Smooth muscle cell (in vitro differentiated cells): ENCODE data around the gene LCE3C. TPM values are rescaled to one million over a fixed set of nuclear protein-coding genes. Genes with fewer than 3 reads are reported as not detected.

Experiments
- DNase-seq: peaks from one replicate; lab custom pipeline; 2025; ENCODE audit not compliant: unreplicated experiment; lab: John Stamatoyannopoulos, UW
- H2AFZ ChIP-seq: fragments of 200-600 bp; sonication (generic); 2 replicates; pipeline ENCODE4 v1.6.0; 2016; ENCODE audit warnings: antibody characterized with exemption, low read depth, mild to moderate bottlenecking
- H3F3A ChIP-seq: fragments of 200-600 bp; sonication (generic); 2 replicates; pipeline ENCODE4 v1.6.0; 2017; ENCODE audit warnings: antibody characterized with exemption, low read depth
- H3K27ac ChIP-seq: fragments of 200-600 bp; sonication (generic); 2 replicates; pipeline ENCODE4 v1.5.1; 2016; ENCODE audit warnings: low read depth, mild to moderate bottlenecking
- H3K27me3 ChIP-seq: fragments of 200-600 bp; sonication (generic); 2 replicates; pipeline ENCODE4 v1.6.1; 2016; ENCODE audit warnings: low read depth, mild to moderate bottlenecking
- H3K36me3 ChIP-seq: fragments of 200-600 bp; sonication (generic); 2 replicates; pipeline ENCODE4 v1.5.1; 2016; ENCODE audit warnings: low read depth
- H3K4me1 ChIP-seq: fragments of 200-600 bp; sonication (generic); 2 replicates; pipeline ENCODE4 v1.5.1; 2016; ENCODE audit warnings: low read depth
- H3K4me2 ChIP-seq: fragments of 200-600 bp; sonication (generic); 2 replicates; pipeline ENCODE4 v1.6.0; 2016; ENCODE audit warnings: mild to moderate bottlenecking
- H3K4me3 ChIP-seq: fragments of 200-600 bp; sonication (generic); 2 replicates; pipeline ENCODE4 v1.5.1; 2016; ENCODE audit warnings: mild to moderate bottlenecking
- H3K79me2 ChIP-seq: fragments of 200-600 bp; sonication (generic); 2 replicates; pipeline ENCODE4 v1.6.0; 2016; ENCODE audit warnings: low read depth, mild to moderate bottlenecking
- H3K9ac ChIP-seq: fragments of 200-600 bp; sonication (generic); 2 replicates; pipeline ENCODE4 v1.6.0; 2016; ENCODE audit warnings: low read depth
- H3K9me3 ChIP-seq: fragments of 200-600 bp; sonication (generic); replicated peaks from 2 replicates; pipeline ENCODE4 v1.5.1; 2016; ENCODE audit warnings: low read depth
- H4K20me1 ChIP-seq: fragments of 200-600 bp; sonication (generic); 2 replicates; pipeline ENCODE4 v1.6.0; 2016; ENCODE audit warnings: low read depth
- WGBS: methylation state at CpG from one replicate; pipeline ENCODE4 v1.1.7; 2016; ENCODE audit warnings: low lambda C conversion rate; 5-methylcytosine and 5-hydroxymethylcytosine counted together
- polyA plus RNA-seq: library from polyadenylated mRNA; unstranded; fragments of >200 nt; fragmentation: Nextera tagmentation; extraction: Ambion mirVana; gene quantifications from 2 replicates; pipeline ENCODE4 v1.2.1, GENCODE V29; 2016
- small RNA-seq: library from RNA; depleted of rRNA; stranded (forward); fragments of <200 nt; gene quantifications from one replicate; pipeline ENCODE3, GENCODE V24; 2014
- total RNA-seq: library from RNA; depleted of rRNA; stranded (reverse); fragments of >200 nt; gene quantifications from 2 replicates; pipeline ENCODE4 v1.2.3, GENCODE V29; 2014
- TF ChIP-seq, protein P1 (sequence below): fragments of 200-600 bp; sonication (generic); IDR thresholded peaks from 2 replicates; pipeline ENCODE4 v1.5.1; 2017; ENCODE audit warnings: borderline replicate concordance, mild to moderate bottlenecking, antibody characterized with exemption; ENCODE audit not compliant: insufficient read depth, poor library complexity, severe bottlenecking

Gene LCE3C
- total and polyA plus RNA-seq, 2 experiments from 2014 or later, result not detected

- H2AFZ ChIP-seq, result no peak overlapping the region
- no peaks in the 10 kb centered on the region for H3K4me1 ChIP-seq
Observed at GRCh38 chr1:152640351-152640750, 40.3 kb downstream of the LCE3C start.

DNA sequence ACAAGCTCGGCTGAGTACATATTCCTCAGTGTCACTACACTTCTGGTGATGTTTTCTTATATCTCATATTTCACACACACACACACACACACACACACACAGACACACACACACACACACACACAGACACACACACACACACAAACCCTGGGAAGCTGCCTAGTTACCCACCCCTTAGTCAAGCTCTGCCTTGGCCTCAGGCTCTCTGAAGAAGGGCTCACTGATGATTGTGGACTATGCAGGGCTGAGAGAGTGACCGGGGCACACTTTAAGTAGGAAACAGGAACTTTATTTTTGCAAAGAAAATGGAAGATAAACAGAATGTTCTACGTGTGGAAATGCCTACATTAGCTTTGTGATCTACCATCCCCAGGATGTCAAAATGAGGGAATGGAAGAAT is 43.9 kb downstream of the LCE3C start:
- Histone ChIP-seq H3K4me1 (no peaks in the 10 kb centered on the region), H3K79me2 (no peaks in the 10 kb centered on the region), H3F3A (no peaks in the 10 kb centered on the region), H2AFZ (no peak overlapping the region), H3K4me2 (no peak overlapping the region), H3K4me3 (no peak overlapping the region), H3K27ac (no peak overlapping the region), H3K9me3 (peaks cover under 1% of the 10 kb centered on the region), H4K20me1 (no peaks in the 10 kb centered on the region), H3K27me3 (no peaks in the 10 kb centered on the region), H3K9ac (no peak overlapping the region), H3K36me3 (no peaks in the 10 kb centered on the region)
- DNase-seq, result no peak
- TF ChIP-seq, protein P1, sequence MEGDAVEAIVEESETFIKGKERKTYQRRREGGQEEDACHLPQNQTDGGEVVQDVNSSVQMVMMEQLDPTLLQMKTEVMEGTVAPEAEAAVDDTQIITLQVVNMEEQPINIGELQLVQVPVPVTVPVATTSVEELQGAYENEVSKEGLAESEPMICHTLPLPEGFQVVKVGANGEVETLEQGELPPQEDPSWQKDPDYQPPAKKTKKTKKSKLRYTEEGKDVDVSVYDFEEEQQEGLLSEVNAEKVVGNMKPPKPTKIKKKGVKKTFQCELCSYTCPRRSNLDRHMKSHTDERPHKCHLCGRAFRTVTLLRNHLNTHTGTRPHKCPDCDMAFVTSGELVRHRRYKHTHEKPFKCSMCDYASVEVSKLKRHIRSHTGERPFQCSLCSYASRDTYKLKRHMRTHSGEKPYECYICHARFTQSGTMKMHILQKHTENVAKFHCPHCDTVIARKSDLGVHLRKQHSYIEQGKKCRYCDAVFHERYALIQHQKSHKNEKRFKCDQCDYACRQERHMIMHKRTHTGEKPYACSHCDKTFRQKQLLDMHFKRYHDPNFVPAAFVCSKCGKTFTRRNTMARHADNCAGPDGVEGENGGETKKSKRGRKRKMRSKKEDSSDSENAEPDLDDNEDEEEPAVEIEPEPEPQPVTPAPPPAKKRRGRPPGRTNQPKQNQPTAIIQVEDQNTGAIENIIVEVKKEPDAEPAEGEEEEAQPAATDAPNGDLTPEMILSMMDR, result no peak
- WGBS, result 57% methylated on average over 3 of the region's 3 CpGs

More at GRCh38 chr1:152640351-152640750, 40.3 kb downstream of the LCE3C start:
- H3K27me3 ChIP-seq, result no peaks in the 10 kb centered on the region
- no peaks in the 10 kb centered on the region for H3K36me3 ChIP-seq
- no peak overlapping the region for H3K27ac ChIP-seq
- WGBS, result 38% methylated on average over 1 of the region's 1 CpG
- H3K9ac ChIP-seq, result no peak overlapping the region
- no peak for DNase-seq
- TF ChIP-seq, protein P1, result no peak
- no peaks in the 10 kb centered on the region for H4K20me1 ChIP-seq
- H3K4me2 ChIP-seq, result no peak overlapping the region
- no peaks in the 10 kb centered on the region for H3K79me2 ChIP-seq
- no peaks in the 10 kb centered on the region for H3K9me3 ChIP-seq
- no peak overlapping the region for H3K4me3 ChIP-seq
- no peaks in the 10 kb centered on the region for H3F3A ChIP-seq

GRCh38 chr1:152645146-152645545 is 45.1 kb downstream of the LCE3C start:
- no peaks in the 10 kb centered on the region for H3K4me1 ChIP-seq
- no peaks in the 10 kb centered on the region for H3F3A ChIP-seq
- H3K9ac ChIP-seq, result no peak overlapping the region
- no peak overlapping the region for H2AFZ ChIP-seq
- H3K4me2 ChIP-seq, result no peak overlapping the region
- no peak overlapping the region for H3K4me3 ChIP-seq
- no peaks in the 10 kb centered on the region for H3K36me3 ChIP-seq
- no peak overlapping the region for H3K27ac ChIP-seq
- no peaks in the 10 kb centered on the region for H3K27me3 ChIP-seq
- 61% methylated on average over 3 of the region's 3 CpGs for WGBS
- TF ChIP-seq, protein P1, result no peak
- no peaks in the 10 kb centered on the region for H4K20me1 ChIP-seq
- DNase-seq, result no peak
- H3K9me3 ChIP-seq, result peaks cover 9% of the 10 kb centered on the region
- H3K79me2 ChIP-seq, result no peaks in the 10 kb centered on the region

- Histone ChIP-seq H4K20me1 (no peaks in the 10 kb centered on the region), H3F3A (no peaks in the 10 kb centered on the region), H3K9me3 (peaks cover 11% of the 10 kb centered on the region), H2AFZ (no peak overlapping the region), H3K27ac (no peak overlapping the region), H3K4me2 (no peak overlapping the region), H3K9ac (no peak overlapping the region), H3K79me2 (no peaks in the 10 kb centered on the region), H3K4me3 (no peak overlapping the region), H3K4me1 (no peaks in the 10 kb centered on the region), H3K36me3 (no peaks in the 10 kb centered on the region), H3K27me3 (no peaks in the 10 kb centered on the region)
- TF ChIP-seq, protein P1, result no peak
- DNase-seq, result no peak
Observed at GRCh38 chr1:152646656-152647055, 46.6 kb downstream of the LCE3C start.

Small RNAs within 50 kb of the gene (small RNA-seq; reads per million reads assigned to genes)
- gene LCE3A, result not detected
- gene LCE3B, result not detected

Other genes with a start within 250 kb of the LCE3C start
- gene FLG2, start 240.2 kb upstream of the LCE3C start, total RNA-seq, result not detected in 2 replicates
- not detected in 2 replicates for gene FLG2, start 240.2 kb upstream of the LCE3C start, polyA plus RNA-seq
- gene CRNN, start 186.0 kb upstream of the LCE3C start, total RNA-seq, result not detected in 2 replicates
- gene CRNN, start 186.0 kb upstream of the LCE3C start, polyA plus RNA-seq, result not detected in 2 replicates
- gene LCE5A, start 89.4 kb upstream of the LCE3C start, total RNA-seq, result not detected in 2 replicates
- not detected in 2 replicates for gene LCE5A, start 89.4 kb upstream of the LCE3C start, polyA plus RNA-seq
- gene CRCT1, start 85.8 kb upstream of the LCE3C start, total RNA-seq, result not detected in 2 replicates
- gene CRCT1, start 85.8 kb upstream of the LCE3C start, polyA plus RNA-seq, result not detected in 2 replicates
- not detected in 2 replicates for gene LCE3E, start 33.5 kb upstream of the LCE3C start, total RNA-seq
- not detected in 2 replicates for gene LCE3E, start 33.5 kb upstream of the LCE3C start, polyA plus RNA-seq
- gene LCE3D, start 19.7 kb upstream of the LCE3C start, total RNA-seq, result not detected in 2 replicates
- not detected in 2 replicates for gene LCE3D, start 19.7 kb upstream of the LCE3C start, polyA plus RNA-seq
- not detected in 2 replicates for gene LCE3B, start 13.6 kb downstream of the LCE3C start, total RNA-seq
- not detected in 2 replicates for gene LCE3B, start 13.6 kb downstream of the LCE3C start, polyA plus RNA-seq
- not detected in 2 replicates for gene LCE3A, start 22.9 kb downstream of the LCE3C start, total RNA-seq
- not detected in 2 replicates for gene LCE3A, start 22.9 kb downstream of the LCE3C start, polyA plus RNA-seq
- not detected in 2 replicates for gene LCE2D, start 63.1 kb downstream of the LCE3C start, total RNA-seq
- not detected in 2 replicates for gene LCE2D, start 63.1 kb downstream of the LCE3C start, polyA plus RNA-seq
- gene LCE2C, start 75.0 kb downstream of the LCE3C start, total RNA-seq, result not detected in 2 replicates
- gene LCE2C, start 75.0 kb downstream of the LCE3C start, polyA plus RNA-seq, result not detected in 2 replicates
- gene LCE2B, start 85.9 kb downstream of the LCE3C start, total RNA-seq, result not detected in 2 replicates
- not detected in 2 replicates for gene LCE2B, start 85.9 kb downstream of the LCE3C start, polyA plus RNA-seq
- gene LCE2A, start 98.1 kb downstream of the LCE3C start, total RNA-seq, result not detected in 2 replicates
- not detected in 2 replicates for gene LCE2A, start 98.1 kb downstream of the LCE3C start, polyA plus RNA-seq
- gene LCE4A, start 107.9 kb downstream of the LCE3C start, total RNA-seq, result not detected in 2 replicates
- not detected in 2 replicates for gene LCE4A, start 107.9 kb downstream of the LCE3C start, polyA plus RNA-seq
- gene KPRP, start 157.8 kb downstream of the LCE3C start, total RNA-seq, result not detected in 2 replicates
- gene KPRP, start 157.8 kb downstream of the LCE3C start, polyA plus RNA-seq, result not detected in 2 replicates
- gene LCE1F, start 174.9 kb downstream of the LCE3C start, total RNA-seq, result not detected in 2 replicates
- not detected in 2 replicates for gene LCE1F, start 174.9 kb downstream of the LCE3C start, polyA plus RNA-seq
- not detected in 2 replicates for gene LCE1E, start 186.0 kb downstream of the LCE3C start, total RNA-seq
- not detected in 2 replicates for gene LCE1E, start 186.0 kb downstream of the LCE3C start, polyA plus RNA-seq
- not detected in 2 replicates for gene LCE1D, start 196.5 kb downstream of the LCE3C start, total RNA-seq
- not detected in 2 replicates for gene LCE1D, start 196.5 kb downstream of the LCE3C start, polyA plus RNA-seq
- gene LCE1C, start 206.4 kb downstream of the LCE3C start, total RNA-seq, result not detected in 2 replicates
- gene LCE1C, start 206.4 kb downstream of the LCE3C start, polyA plus RNA-seq, result not detected in 2 replicates
- gene LCE1B, start 211.7 kb downstream of the LCE3C start, total RNA-seq, result not detected in 2 replicates
- gene LCE1B, start 211.7 kb downstream of the LCE3C start, polyA plus RNA-seq, result not detected in 2 replicates
- gene LCE1A, start 227.2 kb downstream of the LCE3C start, total RNA-seq, result not detected in 2 replicates
- gene LCE1A, start 227.2 kb downstream of the LCE3C start, polyA plus RNA-seq, result not detected in 2 replicates
- not detected in 2 replicates for gene LCE6A, start 242.6 kb downstream of the LCE3C start, total RNA-seq
- not detected in 2 replicates for gene LCE6A, start 242.6 kb downstream of the LCE3C start, polyA plus RNA-seq